ENCODE results near the gene COA8. TPM values are rescaled to one million over a fixed set of nuclear protein-coding genes. Genes with fewer than 3 reads are reported as not detected.

Gene COA8
- total and polyA plus RNA-seq, 10 of the 15 experiments (the other 5 are each of a cell fraction or from before 2014, with no cell fraction given): 6.1 to 69.5 (median 25.8) TPM

- TF ChIP-seq CTCF (IDR thresholded peaks at IDR 0.05 in 2 of 3, conservative IDR thresholded peaks at IDR 0.05 in 1 of 3; ENCODE audit: control insufficient read depth in 2 of 3, extremely low read depth in 1 of 3, insufficient read depth in 1 of 3, low read depth in 3 of 3, low read length in 3 of 3) (peak; percentile 17 to 49 (median 28); a peak in 3 of 6 replicates), EZH2 (IDR thresholded peaks at IDR 0.05; ENCODE audit: borderline replicate concordance, control insufficient read depth, low read depth, low read length) (no peak), CBX3 (IDR thresholded peaks at IDR 0.05; ENCODE audit: borderline replicate concordance, low read depth) (no peak), SREBF2 (IDR thresholded peaks at IDR 0.05; ENCODE audit: low read length) (no peak), RELA (IDR thresholded peaks at IDR 0.05; ENCODE audit: borderline replicate concordance, partially characterized antibody) (no peak), FOS (IDR thresholded peaks at IDR 0.05; ENCODE audit: borderline replicate concordance, extremely low read depth, insufficient read length) (no peak), ZZZ3 (IDR thresholded peaks at IDR 0.05; ENCODE audit: control insufficient read depth, insufficient read length, low read depth) (no peak), NFXL1 (IDR thresholded peaks at IDR 0.05; ENCODE audit: borderline replicate concordance) (no peak), SRF (IDR thresholded peaks at IDR 0.05; ENCODE audit: low read depth in 2 of 2, low read length in 2 of 2) (no peak)
Measured at GRCh38 chr14:103613517-103613916, 50.8 kb downstream of the COA8 start (continued).

- intact Hi-C loops (cut with micrococcal nuclease; ENCODE audit: unreplicated experiment): no loop called here
- Histone ChIP-seq H3K9me3 (replicated peaks; ENCODE audit: control insufficient read depth, insufficient read depth, low read length) (no peaks in the 10 kb centered on the region), H3K79me2 (ENCODE audit: control insufficient read depth, insufficient read depth, low read length) (no peaks in the 10 kb centered on the region), H3K4me3 (no peak overlapping the region), H3K27me3 (replicated peaks in 1 of 2; ENCODE audit: control insufficient read depth in 2 of 2, insufficient read depth in 2 of 2, low read length in 1 of 2) (no peaks in the 10 kb centered on the region), H3K27ac (ENCODE audit: control insufficient read depth, insufficient read depth) (no peak overlapping the region), H3K4me2 (ENCODE audit: control insufficient read depth, insufficient read depth) (no peak overlapping the region), H3K9ac (ENCODE audit: control insufficient read depth, insufficient read depth, low read length) (no peak overlapping the region), H4K20me1 (ENCODE audit: control insufficient read depth, insufficient read depth) (no peaks in the 10 kb centered on the region), H3K4me1 (ENCODE audit: control insufficient read depth, insufficient read depth, low read length) (no peaks in the 10 kb centered on the region), H2AFZ (ENCODE audit: control insufficient read depth, low read depth, low read length) (no peak overlapping the region), H3K36me3 (ENCODE audit: control insufficient read depth in 2 of 2, insufficient read depth in 2 of 2, low read length in 1 of 2) (no peaks in the 10 kb centered on the region)
- no peak for ATAC-seq
- POLR2A ChIA-PET: no interaction called here
- CTCF ChIA-PET: no interaction called here
- WGBS (ENCODE audit: insufficient coverage, insufficient replicate concordance, low lambda C conversion rate, missing lambda C conversion rate): 71% methylated on average over 17 of the region's 17 CpGs
- DNase-seq (ENCODE audit: low read depth, low spot score): no peak
- no TSS peak for BruUV-seq (replicated peaks)
- SMC1A ChIA-PET (ENCODE audit: uncharacterized antibody, unreplicated experiment): no interaction called here
- FAIRE-seq: no peak
- in situ Hi-C loops (cut with MboI): no loop called here
- RAD21 ChIA-PET (ENCODE audit: unreplicated experiment): no interaction called here
- no peak for TF ChIP-seq NFYB (IDR thresholded peaks at IDR 0.05; ENCODE audit: insufficient read depth, low read depth, low read length)
- TF ChIP-seq ZNF687 (IDR thresholded peaks at IDR 0.05): no peak
- TF ChIP-seq SMARCA5 (IDR thresholded peaks at IDR 0.05): no peak
- no peak for TF ChIP-seq NR2F1 (conservative IDR thresholded peaks at IDR 0.05)
- no peak for TF ChIP-seq MTA3 (IDR thresholded peaks at IDR 0.05; ENCODE audit: borderline replicate concordance, low read length)
- no peak for TF ChIP-seq NR2C2 (IDR thresholded peaks at IDR 0.05; ENCODE audit: borderline replicate concordance, control insufficient read depth, insufficient read length, low read depth)
- no peak for TF ChIP-seq BACH1 (IDR thresholded peaks at IDR 0.05; ENCODE audit: borderline replicate concordance)
- TF ChIP-seq TCF12 (IDR thresholded peaks at IDR 0.05; ENCODE audit: low read depth, low read length): no peak
- TF ChIP-seq EP300 (IDR thresholded peaks at IDR 0.05; ENCODE audit: borderline replicate concordance in 1 of 2, control insufficient read depth in 1 of 2, low read depth in 2 of 2, low read length in 2 of 2): no peak
Measured at GRCh38 chr14:103616635-103617300, 54.0 kb downstream of the COA8 start.
